ENCODE data around the gene KCNIP2.

DNA sequence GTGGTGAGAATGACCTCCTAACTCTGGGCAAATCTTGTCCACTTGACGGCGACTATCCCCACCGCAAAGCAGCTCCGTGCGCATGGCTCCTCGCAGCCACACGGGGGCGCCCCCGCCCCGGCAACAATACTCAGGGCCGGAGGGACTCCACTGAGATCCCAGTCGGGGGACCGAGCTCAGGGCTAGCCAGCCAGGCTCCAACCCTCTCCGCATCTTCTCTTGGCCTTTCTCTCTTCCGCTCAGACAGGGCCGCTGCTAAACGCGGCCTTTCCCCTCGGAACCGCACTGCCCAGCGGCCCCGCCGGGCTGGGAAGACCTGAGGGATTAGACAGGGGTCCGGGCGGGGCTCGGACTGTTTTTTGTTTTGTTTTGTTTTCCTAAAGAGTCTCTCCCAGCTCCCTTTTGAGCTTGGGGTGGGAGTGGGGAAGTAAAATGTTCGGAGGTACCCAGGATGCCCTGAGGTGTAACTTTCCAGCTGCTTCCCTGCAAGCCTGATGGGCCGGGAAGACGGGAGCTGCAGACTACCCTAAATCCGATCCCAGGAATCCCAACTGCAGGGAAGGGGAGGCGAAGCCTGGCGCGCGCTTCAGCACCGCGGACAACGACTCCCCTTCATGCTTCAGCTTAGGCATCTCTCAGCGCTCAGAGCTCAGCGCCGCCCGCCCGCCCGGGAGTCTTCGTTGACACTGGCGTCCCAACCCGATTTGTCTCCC, 2.7 kb downstream of the KCNIP2 start:
- TF ChIP-seq YY1 (IDR thresholded peaks at IDR 0.05; ENCODE audit: insufficient read depth, insufficient read length) (no peak), SUZ12 (IDR thresholded peaks at IDR 0.05; ENCODE audit: extremely low read depth, insufficient read depth, insufficient read length) (no peak)
